ENCODE data around the gene SH3BP5.

SH3BP5 gene

GRCh38 chr3:15346516-15346915 lies 14.1 kb upstream of the SH3BP5 start:
- DNase-seq = no peak

DNA sequence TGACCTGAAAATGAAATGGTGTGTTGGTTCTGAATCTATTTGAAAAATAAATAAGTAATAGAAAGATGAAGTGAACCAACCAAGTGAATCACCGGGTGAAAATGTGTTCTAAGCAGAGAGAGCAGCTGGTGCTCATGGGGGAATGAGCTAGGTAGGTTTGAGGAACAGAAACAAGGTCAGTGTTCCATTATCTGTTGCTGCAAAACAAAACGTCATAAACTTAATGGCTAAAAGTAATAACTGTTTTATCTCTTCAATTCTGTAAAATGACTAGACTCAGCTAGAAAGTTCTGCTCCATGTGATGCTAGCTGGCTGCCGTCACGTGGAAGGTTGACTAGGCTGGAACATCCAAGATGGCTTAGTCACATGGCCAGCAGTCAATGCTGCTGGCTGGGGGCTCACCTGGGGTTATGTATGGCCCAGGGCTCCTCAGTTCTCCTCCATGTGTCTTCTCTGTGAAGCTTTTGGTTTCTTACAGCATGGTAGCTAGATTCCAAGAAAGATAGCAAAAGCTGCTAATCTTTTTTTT lies 13.3 kb upstream of the SH3BP5 start:
- peak; percentile 72 for DNase-seq

- DNase-seq = peak; percentile 91
These were observed 12.8 kb upstream of the SH3BP5 start for GRCh38 chr3:15345066-15345607.

DNA sequence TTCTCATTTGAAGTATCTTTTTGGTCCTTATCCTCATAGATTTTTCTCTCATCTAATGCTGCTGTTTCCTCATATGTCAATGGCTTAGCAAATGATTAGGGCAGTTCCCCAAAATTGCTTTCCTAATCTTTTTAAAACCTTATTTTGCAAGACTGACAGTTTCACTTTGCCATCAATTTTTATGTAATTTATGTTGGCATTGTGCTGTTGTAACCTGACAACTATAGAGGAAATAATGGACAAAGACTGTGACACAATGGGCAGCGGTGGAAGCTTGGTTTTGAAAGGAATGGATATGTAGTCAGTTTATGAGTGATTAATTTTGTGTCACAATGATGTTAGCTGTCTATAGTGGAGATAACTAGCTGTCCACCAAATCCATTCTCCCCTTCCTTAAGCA lies 10.6 kb upstream of the SH3BP5 start:
- DNase-seq = no peak

GRCh38 chr3:15342246-15342645 lies 9.9 kb upstream of the SH3BP5 start:
- no peak for DNase-seq

DNA sequence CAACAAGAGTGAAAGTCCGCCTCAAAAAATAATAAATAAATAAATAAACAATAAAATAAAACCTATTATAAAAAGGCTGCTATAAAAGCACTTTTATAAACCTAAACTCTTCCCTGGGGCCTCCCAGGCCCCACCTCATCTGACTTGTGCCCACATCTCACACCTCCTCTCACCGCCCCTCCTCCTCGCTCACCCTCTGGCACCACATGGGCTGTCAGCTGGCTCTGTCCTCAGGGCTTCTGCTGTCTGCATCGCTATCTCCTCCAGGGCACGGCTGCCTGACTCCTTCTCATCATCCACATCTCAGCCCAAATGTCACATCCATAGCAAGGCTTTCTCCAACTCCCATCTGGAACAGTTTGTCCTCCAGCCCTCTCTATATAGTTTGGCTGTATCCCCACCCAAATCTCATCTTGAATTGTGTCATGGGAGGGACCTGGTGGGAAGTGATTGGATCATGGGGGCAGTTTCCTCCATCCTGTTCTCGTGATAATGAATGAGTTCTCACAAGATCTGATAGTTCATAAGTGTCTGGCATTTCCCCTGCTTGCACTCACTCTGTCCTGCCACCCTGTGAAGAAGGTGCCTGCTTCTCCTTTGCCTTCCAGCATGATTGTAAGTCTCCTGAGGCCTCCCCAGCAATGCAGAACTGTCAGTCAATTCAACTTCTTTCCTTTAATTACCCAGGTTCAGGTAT lies 8.8 kb upstream of the SH3BP5 start:
- no peak for DNase-seq

GRCh38 chr3:15339786-15340215 lies 7.4 kb upstream of the SH3BP5 start:
- DNase-seq = no peak

GRCh38 chr3:15339001-15339400 lies 6.6 kb upstream of the SH3BP5 start:
- no peak for DNase-seq

GRCh38 chr3:15337963-15338362 lies 5.6 kb upstream of the SH3BP5 start:
- no peak for DNase-seq

DNA sequence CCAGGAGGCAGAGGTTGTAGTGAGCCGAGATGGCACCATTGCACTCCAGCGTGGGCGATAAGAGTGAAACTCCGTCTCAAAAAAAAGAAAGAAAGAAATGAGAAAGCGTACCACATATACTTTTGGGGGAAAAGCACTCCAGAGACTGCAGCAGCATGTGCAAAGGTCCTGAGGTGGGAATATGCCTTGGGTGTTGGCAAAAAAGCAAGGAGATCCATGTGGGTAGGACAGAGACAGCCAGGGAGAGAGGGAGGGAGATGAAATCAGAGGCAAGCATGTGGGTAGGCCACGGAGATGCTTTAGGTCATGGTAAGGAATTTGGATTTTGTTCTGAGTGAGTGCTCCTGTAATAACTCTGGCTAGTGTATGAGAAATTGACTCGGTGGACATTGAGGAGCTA lies 3.7 kb upstream of the SH3BP5 start:
- no peak for DNase-seq

- DNase-seq = peak; percentile 26
These were observed 1.5 kb upstream of the SH3BP5 start for GRCh38 chr3:15333956-15334263.

DNA sequence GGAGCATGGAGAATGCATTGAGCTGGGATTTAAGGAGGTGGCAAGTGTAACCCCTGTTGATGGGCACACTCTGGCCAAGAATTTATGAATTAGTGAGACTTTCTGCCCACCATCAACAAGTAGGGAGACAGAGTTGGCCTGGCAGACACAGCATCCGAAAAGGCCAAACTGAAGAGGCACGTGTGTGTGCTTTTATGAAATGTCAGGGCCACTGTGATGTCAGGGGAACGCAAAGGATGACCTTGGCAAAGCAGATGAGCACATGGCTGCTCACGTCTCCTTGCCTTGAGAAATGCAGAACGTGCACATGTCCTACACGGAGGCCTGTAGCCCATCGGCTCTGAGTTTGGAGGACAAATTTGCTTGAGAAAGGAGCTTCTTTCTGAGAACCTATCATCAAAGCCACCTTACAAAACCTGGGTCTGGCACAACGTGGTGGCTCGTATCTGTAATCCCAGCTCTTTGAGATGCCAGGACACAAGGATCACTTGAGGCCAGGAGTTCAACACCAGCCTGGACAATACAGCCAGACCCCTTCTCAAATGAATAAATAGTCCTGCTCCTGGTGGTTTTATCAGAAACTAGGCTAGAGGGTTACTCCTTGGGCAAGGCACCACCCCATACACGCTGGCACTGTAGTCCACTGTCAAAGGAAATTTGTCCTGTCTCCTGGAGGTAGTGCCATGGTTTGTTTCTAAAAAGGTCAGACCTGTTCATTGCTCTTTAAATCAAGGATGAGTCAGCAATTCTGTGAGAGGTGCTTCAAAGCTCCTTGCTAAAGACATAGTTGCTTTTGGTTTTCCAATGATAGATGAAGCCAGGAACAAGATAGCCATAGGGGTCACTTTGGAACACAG lies 941 bp upstream of the SH3BP5 start:
- DNase-seq = peak; percentile 26

DNA sequence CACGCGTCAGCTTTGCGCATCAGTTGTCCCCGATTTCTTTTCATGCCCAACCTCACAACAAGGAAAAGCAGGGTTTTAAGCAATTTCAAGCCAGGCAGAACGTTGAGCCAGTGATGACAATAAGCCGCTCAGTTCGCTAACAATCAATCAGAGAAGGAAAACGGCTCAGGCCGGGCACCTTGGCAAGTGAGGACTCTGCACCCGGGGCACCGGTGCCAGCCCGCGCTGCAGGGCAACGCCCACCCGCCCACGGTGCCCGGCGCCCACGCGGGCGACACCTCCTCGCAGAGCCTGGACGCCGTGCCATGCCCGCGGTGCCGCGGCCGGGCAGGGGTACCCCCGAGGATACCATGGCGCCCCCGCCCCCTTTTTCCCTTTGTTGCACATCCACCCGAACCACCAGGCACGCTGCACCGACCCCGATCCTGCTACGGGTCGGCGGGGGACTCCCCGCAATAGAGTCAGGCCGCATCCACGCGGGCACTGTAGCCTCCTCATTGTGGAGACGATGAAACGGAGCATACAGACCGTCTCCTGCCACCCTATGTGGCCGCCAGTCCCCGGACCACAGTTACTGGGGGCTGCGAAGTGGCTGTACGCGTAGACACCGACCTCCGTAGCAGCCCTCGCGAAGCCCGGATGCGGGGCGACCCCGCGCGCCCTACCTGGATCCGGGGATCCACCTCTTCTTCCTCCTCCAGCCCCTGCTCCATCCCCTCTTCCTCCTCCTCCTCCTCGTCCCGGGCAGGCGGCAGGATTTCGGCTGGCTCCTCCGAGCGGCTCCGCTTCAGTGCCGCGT lies 581 bp downstream of the SH3BP5 start:
- no peak for DNase-seq

DNA sequence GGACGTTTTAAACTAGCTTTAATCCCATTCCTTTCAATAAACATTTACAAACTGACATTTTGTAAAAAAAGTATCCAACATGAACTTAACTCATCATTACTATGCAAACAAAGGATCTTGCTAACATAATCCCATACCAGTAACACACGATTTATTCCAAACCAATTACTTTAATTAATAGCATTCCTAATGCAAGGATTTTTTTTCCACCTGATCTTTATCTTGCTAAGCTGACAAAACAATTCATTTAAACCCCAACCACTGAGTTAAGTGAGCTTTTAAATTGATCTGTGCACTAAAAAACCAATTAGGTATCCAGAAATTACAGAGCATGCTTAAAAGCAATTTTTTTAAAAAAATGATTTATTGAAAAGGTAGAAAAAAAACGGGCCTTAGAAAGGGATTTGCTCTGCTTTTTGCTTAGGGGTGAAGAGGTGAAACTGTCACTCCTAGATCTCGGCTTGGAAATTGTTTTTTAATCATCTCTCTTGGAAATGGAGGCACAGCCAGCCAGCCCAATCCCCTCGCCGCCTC lies 1.2 kb downstream of the SH3BP5 start:
- DNase-seq = no peak

- peak; percentile 75 for DNase-seq
These were observed 2.3 kb downstream of the SH3BP5 start for GRCh38 chr3:15330031-15330596.

- DNase-seq = no peak
These were observed 3.1 kb downstream of the SH3BP5 start for GRCh38 chr3:15329046-15330005.

- DNase-seq = peak; percentile 91
These were observed 4.4 kb downstream of the SH3BP5 start for GRCh38 chr3:15327941-15328340.

DNA sequence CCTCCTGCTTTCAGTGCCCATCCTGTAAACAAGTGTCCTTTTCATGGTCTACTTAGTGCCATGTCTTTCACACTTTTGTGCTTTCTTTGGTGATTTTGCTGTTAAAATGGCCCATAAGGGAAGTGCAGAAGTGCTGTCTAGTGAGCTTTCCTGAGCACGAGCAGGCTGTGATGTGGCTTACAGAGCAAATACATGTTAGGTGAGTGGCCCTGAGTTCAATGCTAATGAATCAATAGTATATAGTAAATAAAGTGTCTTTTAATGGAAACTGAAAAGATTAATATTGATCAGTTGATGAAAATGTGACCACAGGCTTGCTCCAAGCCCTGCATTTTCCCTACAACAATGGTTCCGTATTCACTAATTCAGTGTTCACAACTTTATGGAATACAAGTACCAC lies 5.7 kb downstream of the SH3BP5 start:
- DNase-seq = peak; percentile 18

- DNase-seq = peak; percentile 27
These were observed 6.3 kb downstream of the SH3BP5 start for GRCh38 chr3:15326037-15326436.

- no peak for DNase-seq
These were observed 7.2 kb downstream of the SH3BP5 start for GRCh38 chr3:15325228-15325627.

DNA sequence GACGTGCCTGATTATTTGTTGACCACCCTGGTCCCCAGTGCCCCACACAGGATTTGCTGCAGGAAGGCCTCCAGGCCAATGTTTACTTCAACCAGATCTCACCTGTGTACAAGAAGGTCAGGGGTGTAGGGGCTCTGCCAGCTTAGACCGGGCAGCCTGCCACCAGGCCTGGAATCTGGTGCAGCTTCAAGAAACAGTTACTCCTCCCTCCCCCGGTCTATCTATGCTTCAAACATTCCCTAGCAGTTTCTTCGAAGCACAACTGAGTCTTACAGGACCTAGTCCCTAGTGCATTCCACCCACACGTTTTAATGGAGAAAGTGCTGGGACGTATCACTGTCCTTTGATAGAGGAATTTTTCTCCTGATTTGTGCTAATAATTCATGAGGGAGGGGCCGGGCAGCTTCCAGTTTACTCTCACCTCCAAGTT lies 8.0 kb downstream of the SH3BP5 start:
- no peak for DNase-seq

Data from NCI-H510A treated with DMSO at 0.1 percent for 48 hours (cell line).